MM.1S (cell line): ENCODE measurements around the gene ITSN2.

Experiments
- DNase-seq: peaks from one replicate; pipeline ENCODE4 v3.0.0-alpha.2; 2015
- H2AFZ ChIP-seq: fragments of 300-600 bp; sonication (generic); 2 replicates; pipeline ENCODE4 v1.6.0; 2016; ENCODE audit warnings: antibody characterized with exemption, low read length
- H3F3A ChIP-seq: fragments of 300-600 bp; sonication (generic); 2 replicates; pipeline ENCODE4 v1.6.1; 2016; ENCODE audit warnings: mild to moderate bottlenecking, antibody characterized with exemption, low read length, moderate library complexity, mixed read lengths; ENCODE audit not compliant: insufficient read depth
- H3K27ac ChIP-seq: fragments of 300-600 bp; sonication (generic); 2 replicates; pipeline ENCODE4 v1.5.1; 2016; ENCODE audit warnings: mild to moderate bottlenecking, low read length
- H3K27me3 ChIP-seq: fragments of 300-600 bp; sonication (generic); replicated peaks from 2 replicates; pipeline ENCODE4 v1.6.0; 2016; ENCODE audit warnings: low read length; ENCODE audit not compliant: insufficient read depth
- H3K36me3 ChIP-seq: fragments of 300-600 bp; sonication (generic); replicated peaks from 2 replicates; pipeline ENCODE4 v1.6.1; 2016; ENCODE audit warnings: mild to moderate bottlenecking, low read length, mixed read lengths; ENCODE audit not compliant: insufficient read depth
- H3K4me1 ChIP-seq: fragments of 300-600 bp; sonication (generic); 2 replicates; pipeline ENCODE4 v1.6.1; 2016; ENCODE audit warnings: low read length, mixed read lengths
- H3K4me2 ChIP-seq: fragments of 300-600 bp; sonication (generic); 2 replicates; pipeline ENCODE4 v1.6.0; 2016; ENCODE audit warnings: low read depth, low read length
- H3K4me3 ChIP-seq: fragments of 300-600 bp; sonication (generic); 2 replicates; pipeline ENCODE4 v1.5.1; 2016; ENCODE audit warnings: low read length, mixed read lengths
- H3K79me2 ChIP-seq: fragments of 300-600 bp; sonication (generic); 2 replicates; pipeline ENCODE4 v1.6.1; 2016; ENCODE audit warnings: mixed run types, low read length, mixed read lengths
- H3K9ac ChIP-seq: fragments of 300-600 bp; sonication (generic); 2 replicates; pipeline ENCODE4 v1.6.1; 2016; ENCODE audit warnings: low read length, mixed read lengths
- H3K9me2 ChIP-seq: fragments of 300-600 bp; sonication (generic); replicated peaks from 2 replicates; pipeline ENCODE4 v1.6.1; 2016; ENCODE audit warnings: mild to moderate bottlenecking, low read length, mixed read lengths; ENCODE audit not compliant: insufficient read depth
- H3K9me3 ChIP-seq: fragments of 300-600 bp; sonication (generic); replicated peaks from 2 replicates; pipeline ENCODE4 v1.6.1; 2016; ENCODE audit warnings: mild to moderate bottlenecking, low read length, mixed read lengths; ENCODE audit not compliant: insufficient read depth
- H4K20me1 ChIP-seq: fragments of 300-600 bp; sonication (generic); 2 replicates; pipeline ENCODE4 v1.6.1; 2016; ENCODE audit warnings: mild to moderate bottlenecking, low read length, moderate library complexity, mixed read lengths; ENCODE audit not compliant: insufficient read depth
- CTCF ChIP-seq: fragments of 300-600 bp; sonication (generic); IDR thresholded peaks from 2 replicates; pipeline ENCODE4 v1.5.1; 2016; ENCODE audit warnings: antibody characterized with exemption, low read length, mixed read lengths
- EZH2 ChIP-seq: fragments of 300-600 bp; sonication (generic); optimal IDR thresholded peaks from 2 replicates; pipeline ENCODE3; 2017; ENCODE audit warnings: low read depth, mild to moderate bottlenecking, antibody characterized with exemption, low read length, mixed read lengths
- EZH2phosphoT487 ChIP-seq: fragments of 300-600 bp; sonication (generic); IDR thresholded peaks from 2 replicates; pipeline ENCODE4 v1.6.1; 2018; ENCODE audit warnings: antibody characterized with exemption, low read length

Gene ITSN2

GRCh38 chr2:24241528-24241927, 118.8 kb downstream of the ITSN2 start:
- Histone ChIP-seq H3K27ac (no peak overlapping the region), H2AFZ (no peak overlapping the region), H4K20me1 (no peaks in the 10 kb centered on the region), H3K4me1 (no peaks in the 10 kb centered on the region), H3K79me2 (no peaks in the 10 kb centered on the region), H3K9ac (no peak overlapping the region), H3K27me3 (no peaks in the 10 kb centered on the region), H3K4me3 (no peak overlapping the region), H3F3A (no peaks in the 10 kb centered on the region), H3K9me3 (no peaks in the 10 kb centered on the region), H3K36me3 (0 out of 2 replicates have a peak, but pooled peaks cover 3% of the 10 kb centered on the region), H3K4me2 (no peak overlapping the region), H3K9me2 (no peaks in the 10 kb centered on the region)
- TF ChIP-seq EZH2phosphoT487 (no peak), CTCF (no peak), EZH2 (no peak)
- DNase-seq = no peak

GRCh38 chr2:24239553-24239952, 120.8 kb downstream of the ITSN2 start:
- no peak overlapping the region for H3K4me2 ChIP-seq
- no peaks in the 10 kb centered on the region for H3K36me3 ChIP-seq
- no peak for DNase-seq
- H3K9me2 ChIP-seq = no peaks in the 10 kb centered on the region
- H4K20me1 ChIP-seq = no peaks in the 10 kb centered on the region
- no peak overlapping the region for H2AFZ ChIP-seq
- no peak overlapping the region for H3K4me3 ChIP-seq
- no peaks in the 10 kb centered on the region for H3F3A ChIP-seq
- no peaks in the 10 kb centered on the region for H3K27me3 ChIP-seq
- H3K79me2 ChIP-seq = no peaks in the 10 kb centered on the region
- TF ChIP-seq EZH2 (no peak), EZH2phosphoT487 (no peak), CTCF (no peak)
- no peak overlapping the region for H3K9ac ChIP-seq
- no peaks in the 10 kb centered on the region for H3K4me1 ChIP-seq
- H3K27ac ChIP-seq = no peak overlapping the region
- H3K9me3 ChIP-seq = no peaks in the 10 kb centered on the region

GRCh38 chr2:24238158-24238557, 122.2 kb downstream of the ITSN2 start:
- H3F3A ChIP-seq = no peaks in the 10 kb centered on the region
- H3K4me3 ChIP-seq = no peak overlapping the region
- no peaks in the 10 kb centered on the region for H3K4me1 ChIP-seq
- H3K9me2 ChIP-seq = no peaks in the 10 kb centered on the region
- H4K20me1 ChIP-seq = no peaks in the 10 kb centered on the region
- no peak overlapping the region for H2AFZ ChIP-seq
- H3K4me2 ChIP-seq = no peak overlapping the region
- H3K79me2 ChIP-seq = no peaks in the 10 kb centered on the region
- H3K9me3 ChIP-seq = no peaks in the 10 kb centered on the region
- H3K9ac ChIP-seq = no peak overlapping the region
- H3K36me3 ChIP-seq = no peaks in the 10 kb centered on the region
- no peak overlapping the region for H3K27ac ChIP-seq
- no peak for TF ChIP-seq EZH2phosphoT487
- no peak for TF ChIP-seq EZH2
- DNase-seq = no peak
- H3K27me3 ChIP-seq = no peaks in the 10 kb centered on the region

- Histone ChIP-seq H3K4me2 (no peak overlapping the region), H3F3A (no peaks in the 10 kb centered on the region), H3K27me3 (no peaks in the 10 kb centered on the region), H3K27ac (no peak overlapping the region), H3K79me2 (no peaks in the 10 kb centered on the region), H3K36me3 (no peaks in the 10 kb centered on the region), H3K9me3 (no peaks in the 10 kb centered on the region), H2AFZ (no peak overlapping the region), H4K20me1 (no peaks in the 10 kb centered on the region), H3K4me3 (no peak overlapping the region), H3K9ac (no peak overlapping the region), H3K9me2 (no peaks in the 10 kb centered on the region), H3K4me1 (no peaks in the 10 kb centered on the region)
- TF ChIP-seq EZH2phosphoT487 (no peak), CTCF (no peak), EZH2 (no peak)
- no peak for DNase-seq
Observed at GRCh38 chr2:24237313-24237712, 123.0 kb downstream of the ITSN2 start.
